PC-9 (cell line): Measurements from ENCODE around the gene KRTAP9-9.

Source experiments
- CTCF ChIP-seq: fragments of 200-600 bp; sonication (generic); conservative IDR thresholded peaks from 2 replicates; pipeline ENCODE4 v1.6.1; 2017; ENCODE audit warnings: mixed run types, antibody characterized with exemption, mild to moderate bottlenecking, moderate library complexity
- EZH2 ChIP-seq: fragments of 200-600 bp; sonication (generic); IDR thresholded peaks from 2 replicates; pipeline ENCODE4 v1.8.0; 2017; ENCODE audit warnings: antibody characterized with exemption, low read depth

- no peak for TF ChIP-seq CTCF
- no peak for TF ChIP-seq EZH2
Observed at GRCh38 chr17:41284546-41284945, 29.4 kb downstream of the KRTAP9-9 start.
